ENCODE results near the gene CACHD1.

GRCh38 chr1:64466033-64466432, 3.9 kb upstream of the CACHD1 start:
- TF ChIP-seq RAD21 (conservative IDR thresholded peaks at IDR 0.05 in 1 of 2, IDR thresholded peaks at IDR 0.05 in 1 of 2) (no peak), EP300 (IDR thresholded peaks at IDR 0.05) (no peak), RNF2 (IDR thresholded peaks at IDR 0.05; ENCODE audit: borderline replicate concordance, low read depth) (no peak), CBX2 (IDR thresholded peaks at IDR 0.05; ENCODE audit: borderline replicate concordance, low read depth) (no peak), PBX3 (IDR thresholded peaks at IDR 0.05) (no peak), CHD2 (IDR thresholded peaks at IDR 0.05; ENCODE audit: low read length, partially characterized antibody) (no peak), RFX5 (IDR thresholded peaks at IDR 0.05) (no peak), POLR2A (IDR thresholded peaks at IDR 0.05; ENCODE audit: low read length) (no peak)
- TF ChIP-seq, protein P1, sequence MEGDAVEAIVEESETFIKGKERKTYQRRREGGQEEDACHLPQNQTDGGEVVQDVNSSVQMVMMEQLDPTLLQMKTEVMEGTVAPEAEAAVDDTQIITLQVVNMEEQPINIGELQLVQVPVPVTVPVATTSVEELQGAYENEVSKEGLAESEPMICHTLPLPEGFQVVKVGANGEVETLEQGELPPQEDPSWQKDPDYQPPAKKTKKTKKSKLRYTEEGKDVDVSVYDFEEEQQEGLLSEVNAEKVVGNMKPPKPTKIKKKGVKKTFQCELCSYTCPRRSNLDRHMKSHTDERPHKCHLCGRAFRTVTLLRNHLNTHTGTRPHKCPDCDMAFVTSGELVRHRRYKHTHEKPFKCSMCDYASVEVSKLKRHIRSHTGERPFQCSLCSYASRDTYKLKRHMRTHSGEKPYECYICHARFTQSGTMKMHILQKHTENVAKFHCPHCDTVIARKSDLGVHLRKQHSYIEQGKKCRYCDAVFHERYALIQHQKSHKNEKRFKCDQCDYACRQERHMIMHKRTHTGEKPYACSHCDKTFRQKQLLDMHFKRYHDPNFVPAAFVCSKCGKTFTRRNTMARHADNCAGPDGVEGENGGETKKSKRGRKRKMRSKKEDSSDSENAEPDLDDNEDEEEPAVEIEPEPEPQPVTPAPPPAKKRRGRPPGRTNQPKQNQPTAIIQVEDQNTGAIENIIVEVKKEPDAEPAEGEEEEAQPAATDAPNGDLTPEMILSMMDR (IDR thresholded peaks at IDR 0.05): no peak
- TF ChIP-seq, protein P2, sequence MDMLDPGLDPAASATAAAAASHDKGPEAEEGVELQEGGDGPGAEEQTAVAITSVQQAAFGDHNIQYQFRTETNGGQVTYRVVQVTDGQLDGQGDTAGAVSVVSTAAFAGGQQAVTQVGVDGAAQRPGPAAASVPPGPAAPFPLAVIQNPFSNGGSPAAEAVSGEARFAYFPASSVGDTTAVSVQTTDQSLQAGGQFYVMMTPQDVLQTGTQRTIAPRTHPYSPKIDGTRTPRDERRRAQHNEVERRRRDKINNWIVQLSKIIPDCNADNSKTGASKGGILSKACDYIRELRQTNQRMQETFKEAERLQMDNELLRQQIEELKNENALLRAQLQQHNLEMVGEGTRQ (IDR thresholded peaks at IDR 0.05): no peak
